NOMO-1 (cell line): ENCODE results near the gene GPR22.

Experiments
- DNase-seq, 2 experiments: peaks; one replicate each; lab custom pipeline; 2025; ENCODE audit not compliant: unreplicated experiment in 2 of 2; lab: John Stamatoyannopoulos, UW

Gene GPR22

GRCh38 chr7:107469929-107470328 is at the start of gene GPR22:
GPR22 (plus strand) TSS chr7:107470057; CDS start chr7:107474061, 4,004 bp downstream.
- DNase-seq: no peak

- no peak for DNase-seq
Measured at GRCh38 chr7:107427462-107427861, 42.4 kb upstream of the GPR22 start.

- no peak for DNase-seq
Measured at GRCh38 chr7:107428642-107429041, 41.2 kb upstream of the GPR22 start.

GRCh38 chr7:107430057-107430456 is 39.8 kb upstream of the GPR22 start:
- DNase-seq: no peak

- DNase-seq: no peak
Measured at GRCh38 chr7:107432261-107432660, 37.6 kb upstream of the GPR22 start.

GRCh38 chr7:107435749-107436148 is 34.1 kb upstream of the GPR22 start:
- DNase-seq: no peak

GRCh38 chr7:107439025-107439424 is 30.8 kb upstream of the GPR22 start:
- DNase-seq: no peak

- no peak for DNase-seq
Measured at GRCh38 chr7:107441581-107442422, 28.1 kb upstream of the GPR22 start.

- DNase-seq: no peak
Measured at GRCh38 chr7:107442678-107443077, 27.2 kb upstream of the GPR22 start.

- no peak for DNase-seq
Measured at GRCh38 chr7:107446531-107446930, 23.3 kb upstream of the GPR22 start.

GRCh38 chr7:107446988-107447387 is 22.9 kb upstream of the GPR22 start:
- DNase-seq: no peak

- DNase-seq: no peak
Measured at GRCh38 chr7:107450970-107451369, 18.9 kb upstream of the GPR22 start.

- DNase-seq: no peak
Measured at GRCh38 chr7:107453388-107453787, 16.5 kb upstream of the GPR22 start.

GRCh38 chr7:107461938-107462533 is 7.8 kb upstream of the GPR22 start:
- DNase-seq: no peak

GRCh38 chr7:107463139-107464078 is 6.4 kb upstream of the GPR22 start:
- peak in 1 of 2 experiments; percentile 0 for DNase-seq

- no peak for DNase-seq
Measured at GRCh38 chr7:107464666-107465226, 5.1 kb upstream of the GPR22 start.

GRCh38 chr7:107467972-107468371 is 1.9 kb upstream of the GPR22 start:
- DNase-seq: no peak

GRCh38 chr7:107468824-107469223 is 1.0 kb upstream of the GPR22 start:
- no peak for DNase-seq

GRCh38 chr7:107471292-107472070 is 1.6 kb downstream of the GPR22 start:
- DNase-seq: peak in 1 of 2 experiments; percentile 5

GRCh38 chr7:107472116-107472515 is 2.3 kb downstream of the GPR22 start:
- DNase-seq: no peak
